H4 (cell line): ENCODE data around the gene THRAP3. TPM values are rescaled to one million over a fixed set of nuclear protein-coding genes. Genes with fewer than 3 reads are reported as not detected.

Experiments used
- DNase-seq: peaks from one replicate; pipeline ENCODE4 v3.0.0-alpha.2; 2015; ENCODE audit warnings: low spot score
- total RNA-seq: library from RNA; depleted of rRNA; stranded (reverse); fragments of >200 nt; shearing (Covaris generic); gene quantifications from 2 replicates; pipeline ENCODE4 v1.2.3, GENCODE V29; 2014

THRAP3 gene
- total RNA-seq, 1 experiment from 2014 or later = 69.8 TPM

DNA sequence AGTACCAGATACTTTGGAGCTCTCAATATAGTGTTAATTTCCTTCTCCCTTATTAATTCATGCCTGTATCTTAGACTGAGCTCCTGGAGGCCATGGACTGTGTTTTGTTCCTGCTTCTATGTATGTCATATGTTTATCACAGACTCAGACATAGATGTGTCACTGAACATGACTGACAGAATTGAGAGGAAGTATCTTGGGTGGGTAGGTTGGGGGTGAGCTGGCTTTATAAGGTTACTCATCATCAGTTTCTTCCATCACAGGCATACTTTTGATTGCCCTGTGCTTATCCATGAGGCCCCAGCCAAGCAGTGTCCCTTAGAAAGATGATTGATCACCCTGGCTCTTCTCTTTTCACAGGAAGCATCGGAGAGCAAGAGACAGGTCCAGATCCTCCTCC lies 76.3 kb downstream of the THRAP3 start:
- no peak for DNase-seq

DNA sequence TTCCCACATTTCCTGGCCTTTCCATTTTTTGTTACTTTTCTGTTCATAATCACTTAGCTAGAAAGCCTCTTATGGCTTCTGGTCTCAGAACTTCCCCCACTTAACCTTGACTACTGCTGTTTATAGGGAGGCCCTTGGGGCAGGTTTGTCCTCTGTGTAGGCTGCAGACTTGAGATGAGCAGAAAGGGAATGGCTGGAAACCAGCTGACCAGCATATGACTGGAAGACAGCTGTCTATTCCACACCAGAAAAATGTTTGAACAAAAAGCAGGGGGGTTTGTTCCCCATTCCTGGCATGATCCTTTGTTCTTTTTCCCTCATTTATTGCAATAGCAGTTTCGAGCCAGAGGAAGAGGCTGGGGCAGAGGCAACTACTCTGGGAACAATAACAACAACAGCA lies 77.0 kb downstream of the THRAP3 start:
- no peak for DNase-seq

- no peak for DNase-seq
These were observed 79.0 kb downstream of the THRAP3 start for GRCh38 chr1:36303244-36303643.

- no peak for DNase-seq
These were observed 79.6 kb downstream of the THRAP3 start for GRCh38 chr1:36303650-36304360.

DNA sequence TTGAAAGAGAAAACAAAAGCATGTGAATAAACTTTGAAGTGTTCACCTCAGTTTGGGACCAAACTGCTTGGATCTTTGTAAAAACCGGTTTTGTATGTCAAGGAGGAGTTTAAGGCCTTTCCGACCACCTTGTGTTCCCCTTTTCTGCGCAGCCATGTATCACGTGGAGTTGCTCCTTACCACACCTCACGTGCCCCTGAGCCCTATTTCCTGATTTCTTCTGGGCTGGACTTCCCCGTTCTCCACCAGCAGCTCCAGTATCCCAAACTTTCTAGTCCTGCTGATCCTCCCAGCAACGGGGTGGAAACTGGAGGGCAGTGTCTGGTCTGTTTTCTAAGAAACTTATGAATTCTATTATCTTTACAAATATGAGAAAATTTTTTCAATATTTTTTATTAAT lies 80.3 kb downstream of the THRAP3 start:
- DNase-seq = no peak

GRCh38 chr1:36304970-36305914 lies 81.0 kb downstream of the THRAP3 start:
- no peak for DNase-seq

GRCh38 chr1:36305915-36306209 lies 81.6 kb downstream of the THRAP3 start:
- DNase-seq = no peak

DNA sequence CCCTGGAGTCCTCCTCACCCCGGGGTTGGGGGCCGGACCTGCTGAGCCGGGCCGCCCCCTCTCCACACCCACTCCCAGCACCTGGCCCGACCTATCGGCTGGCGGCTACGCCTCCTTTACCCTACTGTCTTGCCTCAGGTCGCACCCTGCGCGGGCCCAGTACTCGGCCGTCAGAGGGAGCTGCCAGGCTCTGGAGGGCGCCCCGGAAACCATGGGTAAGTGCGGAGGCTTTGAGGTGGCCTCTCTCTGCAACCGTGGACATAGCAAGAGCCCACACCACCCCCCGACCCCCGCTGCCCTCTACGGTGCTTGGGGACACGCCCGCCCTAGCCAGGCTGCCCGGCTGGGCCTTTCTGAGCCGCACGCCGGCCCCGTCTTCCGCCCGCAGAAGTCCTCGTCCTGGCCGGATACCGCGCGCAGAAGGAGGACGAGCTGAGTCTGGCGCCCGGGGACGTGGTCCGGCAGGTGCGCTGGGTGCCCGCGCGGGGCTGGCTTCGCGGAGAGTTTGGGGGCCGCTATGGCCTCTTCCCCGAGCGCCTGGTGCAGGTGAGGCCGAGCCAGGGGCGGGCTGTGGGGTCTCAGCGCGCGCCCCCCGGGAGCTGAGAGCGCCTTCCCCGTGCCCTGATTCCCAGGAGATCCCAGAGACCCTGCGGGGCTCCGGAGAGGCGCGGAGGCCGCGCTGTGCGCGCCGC lies 82.1 kb downstream of the THRAP3 start, which contains the start of gene SH3D21:
SH3D21 (plus strand) TSS at position 159 of the 692 bp plus-strand sequence; CDS start at position 212, 53 bp downstream.
- DNase-seq = no peak

DNA sequence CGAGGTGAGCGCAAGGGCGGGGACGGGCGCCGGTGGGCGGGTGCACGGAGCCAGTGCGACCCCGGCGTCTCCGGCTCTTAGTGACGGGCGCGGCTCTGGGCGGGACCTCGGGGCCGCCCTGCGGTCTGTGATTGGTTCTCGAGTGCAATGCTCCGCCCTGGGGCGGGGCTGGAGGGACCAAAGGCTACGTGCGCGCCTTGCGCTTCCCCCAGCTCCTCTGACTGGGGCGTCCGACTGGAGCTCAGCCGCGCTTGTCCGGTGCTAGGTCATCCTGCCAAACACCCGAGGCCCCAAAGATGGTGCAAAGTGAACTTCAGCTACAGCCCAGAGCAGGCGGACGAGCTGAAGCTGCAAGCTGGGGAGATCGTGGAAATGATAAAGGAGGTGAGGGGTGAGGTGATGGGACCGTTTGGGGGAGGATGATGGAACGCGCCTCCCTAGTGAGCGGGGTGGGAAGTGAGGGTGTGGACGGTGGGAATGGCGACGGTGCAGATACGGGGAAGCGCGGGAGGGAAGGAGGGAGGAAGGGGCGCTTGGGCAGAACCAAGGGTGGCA lies 82.7 kb downstream of the THRAP3 start:
- DNase-seq = no peak

GRCh38 chr1:36307601-36308330 lies 83.5 kb downstream of the THRAP3 start:
- no peak for DNase-seq

GRCh38 chr1:36309397-36309796 lies 85.2 kb downstream of the THRAP3 start:
- DNase-seq = no peak

DNA sequence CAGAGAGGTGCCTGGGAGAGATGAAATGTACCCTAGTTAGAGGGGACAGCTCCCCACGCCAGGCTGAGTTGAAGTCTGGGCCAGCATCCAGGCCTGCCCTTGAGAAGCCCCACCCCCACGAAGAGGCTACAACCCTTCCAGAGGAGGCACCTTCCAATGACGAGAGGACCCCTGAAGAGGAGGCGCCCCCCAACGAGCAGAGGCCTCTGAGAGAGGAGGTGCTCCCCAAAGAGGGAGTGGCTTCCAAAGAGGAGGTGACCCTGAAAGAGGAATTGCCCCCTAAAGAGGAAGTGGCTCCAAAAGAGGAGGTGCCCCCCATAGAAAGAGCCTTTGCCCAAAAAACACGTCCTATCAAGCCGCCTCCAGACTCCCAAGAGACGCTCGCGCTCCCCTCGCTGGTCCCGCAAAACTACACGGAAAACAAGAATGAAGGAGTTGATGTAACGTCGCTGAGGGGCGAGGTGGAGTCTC lies 96.1 kb downstream of the THRAP3 start:
- no peak for DNase-seq

DNA sequence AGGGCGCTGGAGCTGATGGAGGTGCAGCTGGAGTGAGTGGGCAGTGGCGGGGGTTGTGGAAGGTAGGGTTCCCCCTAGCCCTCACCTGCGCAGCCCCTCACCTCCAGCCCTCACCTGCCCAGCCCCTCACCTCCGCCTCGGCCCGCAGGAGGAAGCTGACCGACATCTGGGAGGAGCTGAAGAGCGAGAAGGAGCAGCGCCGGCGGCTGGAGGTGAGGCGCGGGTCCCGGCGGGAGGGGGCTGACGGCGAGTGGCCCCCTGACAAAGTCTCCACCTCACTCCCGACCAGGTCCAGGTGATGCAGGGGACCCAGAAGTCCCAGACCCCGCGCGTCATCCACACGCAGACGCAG lies 96.5 kb downstream of the THRAP3 start:
- no peak for DNase-seq

GRCh38 chr1:36321119-36321951 lies 97.1 kb downstream of the THRAP3 start:
- no peak for DNase-seq

- DNase-seq = no peak
These were observed 98.0 kb downstream of the THRAP3 start for GRCh38 chr1:36322041-36322785.

- no peak for DNase-seq
These were observed 98.8 kb downstream of the THRAP3 start for GRCh38 chr1:36322786-36323635.

DNA sequence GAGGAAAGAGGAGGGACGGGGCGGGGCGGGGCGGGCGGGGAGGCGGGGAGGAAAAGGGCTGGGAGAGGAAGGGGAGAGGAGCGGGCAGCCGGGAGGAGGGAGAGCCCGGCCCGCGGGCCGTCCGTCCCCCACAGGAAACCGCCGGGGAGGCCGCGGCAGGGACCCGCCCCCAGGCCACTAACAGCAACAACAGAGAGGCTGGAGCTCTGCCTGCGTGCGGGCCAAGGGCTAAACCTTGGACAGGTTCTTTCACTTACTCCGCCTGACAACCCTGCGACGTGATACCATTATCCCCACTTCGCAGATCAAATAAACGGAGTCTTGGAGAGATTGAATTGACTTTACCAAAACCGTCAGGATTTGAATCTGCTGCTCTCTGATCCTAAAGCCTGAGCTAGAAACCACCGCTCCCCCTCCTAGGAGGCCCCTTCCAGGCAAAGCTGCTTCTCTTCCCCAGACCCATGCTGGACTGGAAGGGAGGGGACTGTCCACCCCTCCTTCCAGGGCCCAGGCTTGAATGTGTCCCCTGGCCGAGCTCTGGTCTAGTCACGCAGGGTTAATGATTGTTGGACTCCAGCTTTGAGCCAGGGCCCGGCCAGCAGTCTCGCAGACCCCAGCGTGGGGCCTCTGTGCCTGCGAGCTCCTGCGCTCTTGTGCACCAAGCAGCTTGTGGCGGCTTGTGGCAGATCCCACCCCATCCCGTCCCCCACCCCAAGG lies 99.6 kb downstream of the THRAP3 start, which contains the start of gene EVA1B:
EVA1B (minus strand) TSS at position 10 of the 717 bp plus-strand sequence. CDS start 608 bp downstream, outside the sequence.
- DNase-seq = no peak

DNA sequence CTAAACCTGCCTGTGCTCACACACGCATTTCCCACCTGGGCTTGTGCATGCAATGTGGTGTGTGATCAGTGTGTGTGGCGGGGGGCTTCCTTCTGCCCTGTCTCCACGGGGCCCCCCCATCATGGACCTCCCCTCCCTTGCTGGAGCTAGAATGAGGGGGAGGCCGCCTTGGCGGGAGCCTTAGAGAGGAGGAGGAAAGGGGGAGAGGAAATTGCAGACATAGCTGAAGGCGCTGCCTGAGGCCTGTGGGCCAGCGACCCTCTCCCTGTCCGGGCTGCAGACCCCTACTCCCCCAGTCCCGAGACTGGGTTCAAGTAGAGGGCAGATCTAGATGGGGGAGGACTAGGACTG lies 100.1 kb downstream of the THRAP3 start:
- DNase-seq = no peak
